K562 (cell line): ENCODE data around the gene TMEM167B.

Experiments used
- EGR1 ChIP-seq: fragments of 450-650 bp; conservative IDR thresholded peaks from 2 replicates; pipeline ENCODE4 v1.6.1; 2017; ENCODE audit warnings: mild to moderate bottlenecking
- EP300 ChIP-seq: IDR thresholded peaks from 2 replicates; pipeline ENCODE4 v1.6.1; 2012; ENCODE audit warnings: low read length, improper control_type of control experiment
- EZH2 ChIP-seq: IDR thresholded peaks from 2 replicates; pipeline ENCODE4 v1.6.1; 2012; ENCODE audit warnings: low read depth, mild to moderate bottlenecking, inconsistent platforms, low read length, borderline replicate concordance
- FOXA3 ChIP-seq, 2 experiments: fragments of 450-650 bp in 1 of 2; sonication (generic) in 1 of 2; formaldehyde crosslinking; IDR thresholded peaks in 1 of 2; conservative IDR thresholded peaks in 1 of 2; 2 replicates each; pipeline versions ENCODE4 v1.4.0 to v1.8.0; 2020 to 2022; ENCODE audit warnings: mild to moderate bottlenecking in 2 of 2, missing genetic modification reagents in 1 of 2
- MYC ChIP-seq, 2 experiments: fragments of 250-450 bp in 1 of 2; sonication (Bioruptor Pico) in 1 of 2; IDR thresholded peaks; 2 replicates each; pipeline versions ENCODE4 v1.5.1 to v1.6.1; 2012 to 2021; ENCODE audit warnings: low read depth in 2 of 2, borderline replicate concordance in 1 of 2, improper control_type of control experiment in 1 of 2, low read length in 1 of 2, mild to moderate bottlenecking in 1 of 2, moderate library complexity in 1 of 2
- SIN3A ChIP-seq, 2 experiments: fragments of 150-350 bp in 1 of 2; IDR thresholded peaks; 2 replicates each; pipeline ENCODE4 v1.6.1; 2011 to 2016; ENCODE audit warnings: borderline replicate concordance in 2 of 2, low read depth in 2 of 2, low read length in 2 of 2, mild to moderate bottlenecking in 2 of 2, moderate library complexity in 2 of 2; ENCODE audit not compliant: control insufficient read depth in 1 of 2
- SP2 ChIP-seq: IDR thresholded peaks from 2 replicates; pipeline ENCODE4 v1.6.1; 2011; ENCODE audit warnings: mild to moderate bottlenecking, low read depth, low read length, moderate library complexity; ENCODE audit not compliant: poor library complexity, severe bottlenecking; ENCODE audit errors: extremely low read depth
- SRF ChIP-seq, 2 experiments: fragments of 250-450, 450-650 bp in 1 of 2; sonication (Bioruptor Pico) in 1 of 2; sonication (generic) in 1 of 2; formaldehyde crosslinking; IDR thresholded peaks; 2 replicates each; pipeline versions ENCODE4 v1.5.0 to v1.5.1; 2020 to 2022; ENCODE audit warnings: mild to moderate bottlenecking in 1 of 2, missing genetic modification reagents in 1 of 2
- SRSF1 ChIP-seq: fragments of 200-400 bp; formaldehyde crosslinking; IDR thresholded peaks from 2 replicates; pipeline ENCODE4 v1.6.1; 2017; ENCODE audit warnings: mild to moderate bottlenecking, low read depth, low read length, moderate library complexity
- TCF7L2 ChIP-seq: fragments of 150-350 bp; IDR thresholded peaks from 2 replicates; pipeline ENCODE4 v1.6.1; 2016; ENCODE audit warnings: low read depth, mild to moderate bottlenecking, low read length, moderate library complexity
- TF ChIP-seq, protein P1 (sequence below): fragments of 150-350 bp; IDR thresholded peaks from 2 replicates; pipeline ENCODE4 v1.6.1; 2014; ENCODE audit warnings: low read depth, mild to moderate bottlenecking, low read length, borderline replicate concordance
- TF ChIP-seq, protein P2 (sequence below), 3 experiments: IDR thresholded peaks in 2 of 3; conservative IDR thresholded peaks in 1 of 3; 2 replicates each; pipeline ENCODE4 v1.5.1; 2011 to 2012; ENCODE audit warnings: low read length in 3 of 3, mild to moderate bottlenecking in 3 of 3, control low read depth in 2 of 3, improper control_type of control experiment in 1 of 3, inconsistent platforms in 1 of 3, low read depth in 1 of 3, mixed read lengths in 1 of 3, moderate library complexity in 1 of 3; ENCODE audit not compliant: insufficient read depth in 2 of 3
- TF ChIP-seq, protein P3 (sequence below), 2 experiments: fragments of 450-650 bp; formaldehyde crosslinking in 1 of 2; IDR thresholded peaks; 2 replicates each; pipeline versions ENCODE4 v1.4.0 to v1.6.1; 2014 to 2020; ENCODE audit warnings: mild to moderate bottlenecking in 2 of 2, borderline replicate concordance in 1 of 2, low read depth in 1 of 2

DNA sequence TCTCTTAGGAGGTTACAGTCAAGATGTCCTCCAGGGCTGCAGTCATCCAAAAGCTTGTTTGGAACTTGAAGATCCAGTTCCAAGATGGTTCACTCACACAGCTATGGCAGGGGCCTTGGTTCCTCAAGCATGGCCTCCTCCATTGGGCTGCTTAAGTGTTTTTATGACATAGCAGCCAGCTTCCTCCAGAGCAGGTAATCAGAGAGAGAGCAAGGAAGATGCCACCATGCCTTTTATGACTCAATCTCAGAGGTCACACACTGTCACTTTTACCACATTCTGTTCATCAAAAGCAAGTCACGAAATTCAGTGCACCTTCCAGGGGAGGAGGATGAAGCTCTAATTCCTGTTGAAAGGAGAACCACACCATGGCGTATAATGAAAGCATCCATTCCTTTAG, 40.5 kb downstream of the TMEM167B start:
- TF ChIP-seq SIN3A (IDR thresholded peaks at IDR 0.05; ENCODE audit: borderline replicate concordance in 2 of 2, control insufficient read depth in 1 of 2, low read depth in 2 of 2, low read length in 2 of 2) (no peak), SRF (CRISPR knock-in tag; IDR thresholded peaks at IDR 0.05) (no peak), SRSF1 (no peak), MYC (IDR thresholded peaks at IDR 0.05; ENCODE audit: low read depth, low read length) (no peak), MYC (CRISPR knock-in tag; IDR thresholded peaks at IDR 0.05; ENCODE audit: borderline replicate concordance, low read depth) (no peak), TCF7L2 (no peak), EP300 (no peak), SP2 (no peak), EZH2 (no peak), EGR1 (no peak), FOXA3 (CRISPR knock-in tag; conservative IDR thresholded peaks at IDR 0.05 in 1 of 2, IDR thresholded peaks at IDR 0.05 in 1 of 2) (no peak)
- TF ChIP-seq, protein P1, sequence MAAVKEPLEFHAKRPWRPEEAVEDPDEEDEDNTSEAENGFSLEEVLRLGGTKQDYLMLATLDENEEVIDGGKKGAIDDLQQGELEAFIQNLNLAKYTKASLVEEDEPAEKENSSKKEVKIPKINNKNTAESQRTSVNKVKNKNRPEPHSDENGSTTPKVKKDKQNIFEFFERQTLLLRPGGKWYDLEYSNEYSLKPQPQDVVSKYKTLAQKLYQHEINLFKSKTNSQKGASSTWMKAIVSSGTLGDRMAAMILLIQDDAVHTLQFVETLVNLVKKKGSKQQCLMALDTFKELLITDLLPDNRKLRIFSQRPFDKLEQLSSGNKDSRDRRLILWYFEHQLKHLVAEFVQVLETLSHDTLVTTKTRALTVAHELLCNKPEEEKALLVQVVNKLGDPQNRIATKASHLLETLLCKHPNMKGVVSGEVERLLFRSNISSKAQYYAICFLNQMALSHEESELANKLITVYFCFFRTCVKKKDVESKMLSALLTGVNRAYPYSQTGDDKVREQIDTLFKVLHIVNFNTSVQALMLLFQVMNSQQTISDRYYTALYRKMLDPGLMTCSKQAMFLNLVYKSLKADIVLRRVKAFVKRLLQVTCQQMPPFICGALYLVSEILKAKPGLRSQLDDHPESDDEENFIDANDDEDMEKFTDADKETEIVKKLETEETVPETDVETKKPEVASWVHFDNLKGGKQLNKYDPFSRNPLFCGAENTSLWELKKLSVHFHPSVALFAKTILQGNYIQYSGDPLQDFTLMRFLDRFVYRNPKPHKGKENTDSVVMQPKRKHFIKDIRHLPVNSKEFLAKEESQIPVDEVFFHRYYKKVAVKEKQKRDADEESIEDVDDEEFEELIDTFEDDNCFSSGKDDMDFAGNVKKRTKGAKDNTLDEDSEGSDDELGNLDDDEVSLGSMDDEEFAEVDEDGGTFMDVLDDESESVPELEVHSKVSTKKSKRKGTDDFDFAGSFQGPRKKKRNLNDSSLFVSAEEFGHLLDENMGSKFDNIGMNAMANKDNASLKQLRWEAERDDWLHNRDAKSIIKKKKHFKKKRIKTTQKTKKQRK = no peak
- TF ChIP-seq, protein P2, sequence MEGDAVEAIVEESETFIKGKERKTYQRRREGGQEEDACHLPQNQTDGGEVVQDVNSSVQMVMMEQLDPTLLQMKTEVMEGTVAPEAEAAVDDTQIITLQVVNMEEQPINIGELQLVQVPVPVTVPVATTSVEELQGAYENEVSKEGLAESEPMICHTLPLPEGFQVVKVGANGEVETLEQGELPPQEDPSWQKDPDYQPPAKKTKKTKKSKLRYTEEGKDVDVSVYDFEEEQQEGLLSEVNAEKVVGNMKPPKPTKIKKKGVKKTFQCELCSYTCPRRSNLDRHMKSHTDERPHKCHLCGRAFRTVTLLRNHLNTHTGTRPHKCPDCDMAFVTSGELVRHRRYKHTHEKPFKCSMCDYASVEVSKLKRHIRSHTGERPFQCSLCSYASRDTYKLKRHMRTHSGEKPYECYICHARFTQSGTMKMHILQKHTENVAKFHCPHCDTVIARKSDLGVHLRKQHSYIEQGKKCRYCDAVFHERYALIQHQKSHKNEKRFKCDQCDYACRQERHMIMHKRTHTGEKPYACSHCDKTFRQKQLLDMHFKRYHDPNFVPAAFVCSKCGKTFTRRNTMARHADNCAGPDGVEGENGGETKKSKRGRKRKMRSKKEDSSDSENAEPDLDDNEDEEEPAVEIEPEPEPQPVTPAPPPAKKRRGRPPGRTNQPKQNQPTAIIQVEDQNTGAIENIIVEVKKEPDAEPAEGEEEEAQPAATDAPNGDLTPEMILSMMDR (IDR thresholded peaks at IDR 0.05 in 2 of 3, conservative IDR thresholded peaks at IDR 0.05 in 1 of 3; ENCODE audit: insufficient read depth in 2 of 3, low read depth in 1 of 3, low read length in 3 of 3) = no peak
- TF ChIP-seq, protein P3, sequence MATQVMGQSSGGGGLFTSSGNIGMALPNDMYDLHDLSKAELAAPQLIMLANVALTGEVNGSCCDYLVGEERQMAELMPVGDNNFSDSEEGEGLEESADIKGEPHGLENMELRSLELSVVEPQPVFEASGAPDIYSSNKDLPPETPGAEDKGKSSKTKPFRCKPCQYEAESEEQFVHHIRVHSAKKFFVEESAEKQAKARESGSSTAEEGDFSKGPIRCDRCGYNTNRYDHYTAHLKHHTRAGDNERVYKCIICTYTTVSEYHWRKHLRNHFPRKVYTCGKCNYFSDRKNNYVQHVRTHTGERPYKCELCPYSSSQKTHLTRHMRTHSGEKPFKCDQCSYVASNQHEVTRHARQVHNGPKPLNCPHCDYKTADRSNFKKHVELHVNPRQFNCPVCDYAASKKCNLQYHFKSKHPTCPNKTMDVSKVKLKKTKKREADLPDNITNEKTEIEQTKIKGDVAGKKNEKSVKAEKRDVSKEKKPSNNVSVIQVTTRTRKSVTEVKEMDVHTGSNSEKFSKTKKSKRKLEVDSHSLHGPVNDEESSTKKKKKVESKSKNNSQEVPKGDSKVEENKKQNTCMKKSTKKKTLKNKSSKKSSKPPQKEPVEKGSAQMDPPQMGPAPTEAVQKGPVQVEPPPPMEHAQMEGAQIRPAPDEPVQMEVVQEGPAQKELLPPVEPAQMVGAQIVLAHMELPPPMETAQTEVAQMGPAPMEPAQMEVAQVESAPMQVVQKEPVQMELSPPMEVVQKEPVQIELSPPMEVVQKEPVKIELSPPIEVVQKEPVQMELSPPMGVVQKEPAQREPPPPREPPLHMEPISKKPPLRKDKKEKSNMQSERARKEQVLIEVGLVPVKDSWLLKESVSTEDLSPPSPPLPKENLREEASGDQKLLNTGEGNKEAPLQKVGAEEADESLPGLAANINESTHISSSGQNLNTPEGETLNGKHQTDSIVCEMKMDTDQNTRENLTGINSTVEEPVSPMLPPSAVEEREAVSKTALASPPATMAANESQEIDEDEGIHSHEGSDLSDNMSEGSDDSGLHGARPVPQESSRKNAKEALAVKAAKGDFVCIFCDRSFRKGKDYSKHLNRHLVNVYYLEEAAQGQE (IDR thresholded peaks at IDR 0.05; ENCODE audit: borderline replicate concordance) = no peak
- TF ChIP-seq, protein P3 (CRISPR knock-in tag; IDR thresholded peaks at IDR 0.05; ENCODE audit: low read depth) = no peak
